Activated naive CD4-positive, alpha-beta T cell treated with anti-CD3 and anti-CD28 coated beads, Interleukin-2, amount 10 ng/mL, durations not matched to agents 7 days and 5 days (primary cell): ENCODE data around the gene CD200R1L.
A peak's percentile ranks its signal among the peaks of the same experiment; 100 is the strongest.

Experiments
- CTCF ChIA-PET: fragments of 350-600 bp; sonication (Branson Sonifier 250); formaldehyde crosslinking; loops from one replicate; lab custom pipeline; 2021; ENCODE audit warnings: antibody characterized with exemption; lab: Charles Lee
- DNase-seq: peaks from one replicate; pipeline ENCODE4 v3.0.0-alpha.2; 2020
- H3K27ac Mint-ChIP-seq: one replicate; pipeline ENCODE4 v1.8.0; 2021; ENCODE audit warnings: mild to moderate bottlenecking, moderate library complexity, mixed read lengths
- H3K27me3 Mint-ChIP-seq: one replicate; pipeline ENCODE4 v1.8.0; 2021; ENCODE audit warnings: mild to moderate bottlenecking, mixed read lengths
- H3K36me3 Mint-ChIP-seq: one replicate; pipeline ENCODE4 v1.8.0; 2021; ENCODE audit warnings: mixed read lengths
- H3K4me1 Mint-ChIP-seq: one replicate; pipeline ENCODE4 v1.8.0; 2021; ENCODE audit warnings: mixed read lengths
- H3K4me3 Mint-ChIP-seq: one replicate; pipeline ENCODE4 v1.8.0; 2021; ENCODE audit warnings: mild to moderate bottlenecking, moderate library complexity, mixed read lengths
- H3K9me3 Mint-ChIP-seq: one replicate; pipeline ENCODE4 v1.8.0; 2021; ENCODE audit warnings: mixed read lengths

The CD200R1L gene

DNA sequence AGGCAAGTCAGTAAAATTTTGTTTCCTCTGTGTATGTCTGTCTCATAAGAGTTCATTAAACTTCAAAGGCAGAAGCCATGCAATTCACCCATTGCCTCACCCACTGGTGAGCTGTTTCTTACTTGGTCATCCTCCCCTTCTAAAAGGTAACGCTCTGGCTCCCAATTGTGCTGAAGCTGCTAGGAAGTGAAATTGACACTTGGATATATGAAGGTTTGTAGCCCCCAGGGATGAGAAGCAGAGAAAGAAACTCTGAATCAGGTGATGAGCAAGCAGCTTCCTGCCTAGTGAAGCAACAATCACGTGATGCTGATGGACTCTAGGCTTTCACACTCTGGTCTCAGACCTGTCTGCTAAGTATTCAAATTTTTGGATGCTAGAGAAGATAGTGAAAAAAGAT lies 70.7 kb downstream of the CD200R1L start:
- no peaks in the 10 kb centered on the region for H3K36me3 Mint-ChIP-seq
- peaks cover 9% of the 10 kb centered on the region for H3K4me1 Mint-ChIP-seq
- H3K27me3 Mint-ChIP-seq = peaks cover 16% of the 10 kb centered on the region
- no peaks in the 10 kb centered on the region for H3K9me3 Mint-ChIP-seq
- CTCF ChIA-PET = interaction anchor here (1.6 kb wide), 1 partner anchor 194 kb away, joined by 4 read pairs; no protein-coding TSS in a partner anchor
- no peak for DNase-seq
- H3K4me3 Mint-ChIP-seq = no peak overlapping the region
- H3K27ac Mint-ChIP-seq = no peak overlapping the region

DNA sequence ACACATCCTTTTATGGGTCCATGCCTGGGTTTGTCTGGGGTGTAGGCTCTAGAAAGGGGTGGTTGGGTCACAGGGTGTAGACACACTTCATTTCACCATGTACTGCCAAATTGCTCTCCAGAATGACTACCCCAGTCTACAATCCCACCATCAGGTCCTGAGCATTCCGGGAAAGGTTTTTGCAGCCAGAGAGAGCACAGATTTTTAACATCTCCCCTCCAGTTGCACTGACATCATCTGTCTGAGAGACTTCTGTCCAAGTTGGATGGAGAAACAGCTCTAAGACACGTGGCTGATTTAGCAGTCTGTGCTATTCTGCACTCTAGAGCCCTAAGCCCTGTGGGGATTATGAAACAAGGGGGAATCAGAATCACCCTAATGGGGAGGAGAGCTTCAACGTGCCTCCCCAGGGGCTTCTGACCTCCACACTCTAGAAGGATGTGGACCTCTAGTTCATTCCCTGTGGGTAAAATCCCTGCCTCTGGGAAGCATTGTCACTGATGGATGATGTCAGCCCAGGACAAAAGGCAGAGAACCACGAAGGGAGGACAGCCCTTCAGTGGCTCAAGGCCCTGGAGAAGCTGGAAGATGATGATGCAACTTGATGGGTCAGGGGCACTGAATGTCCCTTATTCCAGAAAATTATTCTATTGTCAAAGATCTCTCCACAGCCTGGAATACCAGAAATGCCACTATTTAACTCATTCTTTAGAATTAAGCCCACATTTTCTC lies 71.5 kb downstream of the CD200R1L start:
- Mint-ChIP-seq H3K36me3 (no peaks in the 10 kb centered on the region), H3K4me3 (no peak overlapping the region), H3K4me1 (peaks cover 11% of the 10 kb centered on the region), H3K27me3 (peaks cover 13% of the 10 kb centered on the region), H3K27ac (no peak overlapping the region), H3K9me3 (no peaks in the 10 kb centered on the region)
- no peak for DNase-seq
- CTCF ChIA-PET = interaction anchor here (1.6 kb wide), 1 partner anchor 193 kb away, joined by 4 read pairs; no protein-coding TSS in a partner anchor

DNA sequence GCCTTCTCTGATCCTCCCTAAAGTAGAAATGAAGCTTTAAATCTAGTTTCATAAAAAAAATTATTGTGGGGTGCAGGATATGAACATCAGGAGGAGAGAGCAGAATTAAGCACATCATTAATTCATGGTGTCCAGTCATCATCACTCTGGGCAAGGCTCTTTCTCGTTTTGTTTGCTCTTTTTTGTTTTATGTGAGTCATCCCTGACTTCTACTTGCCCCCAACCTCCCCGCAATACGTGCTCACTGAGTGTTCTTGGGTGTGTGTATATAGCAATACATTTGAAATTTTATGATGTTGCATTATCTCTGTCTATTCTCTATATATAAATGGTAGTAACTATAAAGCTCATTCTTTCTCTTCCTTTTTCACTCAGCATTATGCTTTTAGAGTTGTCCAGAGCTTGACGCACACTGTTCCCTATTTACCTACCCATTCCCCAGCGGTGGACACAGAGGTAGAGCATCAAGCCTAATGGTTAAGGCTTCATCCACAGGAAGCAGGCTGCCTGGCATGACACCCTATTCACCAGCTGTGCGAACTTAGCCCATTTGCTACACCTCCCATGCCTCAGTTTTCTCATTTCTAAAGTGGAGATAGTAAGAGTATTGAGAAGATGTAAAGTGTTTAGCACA lies 72.3 kb downstream of the CD200R1L start:
- Mint-ChIP-seq H3K36me3 (no peaks in the 10 kb centered on the region), H3K27ac (no peak overlapping the region), H3K4me1 (peaks cover 18% of the 10 kb centered on the region), H3K27me3 (peaks cover 13% of the 10 kb centered on the region), H3K4me3 (no peak overlapping the region), H3K9me3 (no peaks in the 10 kb centered on the region)
- DNase-seq = no peak
- CTCF ChIA-PET = interaction anchor here (0.8 to 1.1 kb wide), 2 partner anchors 192 to 807 kb away, joined by 3 read pairs; no protein-coding TSS in a partner anchor

DNA sequence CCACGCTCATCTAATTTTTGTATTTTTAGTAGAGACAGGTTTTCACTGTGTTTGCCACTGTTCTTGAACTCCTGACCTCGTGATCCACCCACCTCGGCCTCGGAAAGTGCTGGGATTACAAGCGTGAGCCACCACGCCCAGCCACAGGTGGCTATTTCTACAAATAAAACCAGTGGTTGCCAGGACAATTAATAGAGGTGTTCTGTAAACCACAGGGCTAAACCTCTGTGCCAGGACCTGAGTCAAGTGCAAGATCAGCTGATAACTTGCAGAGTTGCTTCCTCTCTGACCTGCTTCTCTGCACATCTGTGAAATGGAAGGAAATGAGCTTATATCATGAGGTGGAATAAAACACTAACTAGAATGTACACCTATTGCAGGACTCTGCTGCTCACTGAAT lies 72.8 kb downstream of the CD200R1L start:
- CTCF ChIA-PET = interaction anchor here (0.8 to 1.1 kb wide), 2 partner anchors 192 to 806 kb away, joined by 3 read pairs; no protein-coding TSS in a partner anchor
- Mint-ChIP-seq H3K4me3 (no peak overlapping the region), H3K27me3 (peaks cover 13% of the 10 kb centered on the region), H3K4me1 (peaks cover 18% of the 10 kb centered on the region), H3K36me3 (no peaks in the 10 kb centered on the region), H3K9me3 (peaks cover 2% of the 10 kb centered on the region), H3K27ac (peak overlapping the region; percentile 35)
- DNase-seq = no peak

DNA sequence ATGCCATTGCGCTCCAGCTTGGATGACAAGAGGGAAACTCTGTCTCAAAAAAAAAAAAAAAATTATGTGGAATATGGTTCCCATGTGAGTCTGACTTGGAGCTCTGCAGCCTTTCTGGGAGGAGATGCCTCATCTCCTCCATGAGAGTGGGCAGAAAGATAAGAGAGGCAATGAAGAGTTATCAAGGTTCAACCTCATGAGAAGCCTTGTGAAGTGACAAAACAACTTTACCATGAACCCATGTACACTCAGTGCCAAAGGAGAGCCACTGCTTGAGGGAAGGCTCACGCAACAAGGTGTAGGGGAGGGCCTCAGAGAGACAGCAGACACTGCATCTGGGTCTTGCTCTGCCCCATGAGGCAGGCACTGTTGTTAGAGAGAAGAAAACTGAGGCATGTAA lies 75.7 kb downstream of the CD200R1L start:
- Mint-ChIP-seq H3K9me3 (peaks cover 2% of the 10 kb centered on the region), H3K36me3 (no peaks in the 10 kb centered on the region), H3K4me3 (no peak overlapping the region), H3K27ac (no peak overlapping the region), H3K4me1 (peaks cover 17% of the 10 kb centered on the region), H3K27me3 (peaks cover 4% of the 10 kb centered on the region)
- CTCF ChIA-PET = no interaction called here
- no peak for DNase-seq

DNA sequence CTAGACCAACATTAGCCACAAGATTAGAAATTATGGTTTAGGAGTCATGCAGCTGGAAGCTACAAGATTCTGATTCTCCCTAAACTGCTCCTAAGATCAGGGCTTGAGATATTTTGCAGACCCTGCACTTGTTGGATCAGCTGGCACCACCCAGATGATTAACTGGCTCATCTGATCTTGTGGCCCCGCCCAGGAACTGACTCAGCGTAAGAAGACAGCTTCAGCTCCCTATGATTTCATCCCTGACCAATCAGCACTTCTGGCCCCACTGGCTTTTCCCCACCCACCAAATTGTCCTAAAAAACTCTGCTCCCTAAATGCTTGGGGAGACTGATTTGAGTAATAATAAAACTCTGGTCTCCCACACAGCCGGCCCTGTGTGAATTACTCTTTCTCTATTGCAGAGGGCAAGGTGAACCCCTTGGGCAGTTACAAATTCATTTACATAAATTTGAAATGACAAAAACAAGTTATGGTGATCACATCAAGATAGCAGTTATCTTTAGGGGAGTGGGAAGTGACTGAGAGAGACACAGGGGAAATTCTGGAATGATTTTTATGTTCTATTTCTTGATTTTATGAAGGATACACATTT lies 76.5 kb downstream of the CD200R1L start:
- H3K27ac Mint-ChIP-seq = peak overlapping the region; percentile 46
- DNase-seq = peak; percentile 26
- H3K27me3 Mint-ChIP-seq = peaks cover 4% of the 10 kb centered on the region
- CTCF ChIA-PET = no interaction called here
- H3K4me3 Mint-ChIP-seq = no peak overlapping the region
- H3K4me1 Mint-ChIP-seq = peaks cover 16% of the 10 kb centered on the region
- no peaks in the 10 kb centered on the region for H3K36me3 Mint-ChIP-seq
- peaks cover 2% of the 10 kb centered on the region for H3K9me3 Mint-ChIP-seq

DNA sequence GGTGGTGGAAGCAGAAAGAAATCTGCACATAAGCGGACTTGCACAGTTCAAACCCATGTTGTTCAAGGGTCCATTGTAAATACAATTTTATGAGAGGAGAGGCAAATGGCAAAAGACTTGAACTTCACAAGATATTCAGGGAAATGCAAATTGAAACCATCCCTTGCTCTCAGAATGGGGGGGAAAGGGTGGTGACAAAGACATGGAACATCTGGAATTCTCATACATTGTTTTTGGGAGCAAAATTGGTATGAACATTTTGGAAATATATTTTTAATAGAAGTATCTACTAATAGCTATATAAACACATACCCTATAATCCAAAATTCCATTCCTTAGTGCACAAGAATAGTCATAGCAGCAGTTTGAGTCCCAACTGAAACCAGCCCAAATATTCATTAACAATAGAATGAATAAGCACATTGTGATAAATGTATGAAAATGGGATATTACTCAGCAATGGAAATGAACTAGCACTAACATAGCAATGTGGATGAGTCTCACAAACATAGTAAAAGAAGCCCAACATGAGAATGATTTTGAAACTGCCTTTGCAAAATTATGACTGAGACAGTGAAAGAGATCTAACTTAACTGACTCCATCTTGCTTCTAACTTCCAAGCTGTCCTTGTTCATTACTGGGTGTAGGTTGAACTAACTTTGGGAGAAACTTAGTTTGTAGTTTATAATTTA lies 77.2 kb downstream of the CD200R1L start:
- CTCF ChIA-PET = no interaction called here
- Mint-ChIP-seq H3K27me3 (peaks cover 4% of the 10 kb centered on the region), H3K27ac (no peak overlapping the region)

DNA sequence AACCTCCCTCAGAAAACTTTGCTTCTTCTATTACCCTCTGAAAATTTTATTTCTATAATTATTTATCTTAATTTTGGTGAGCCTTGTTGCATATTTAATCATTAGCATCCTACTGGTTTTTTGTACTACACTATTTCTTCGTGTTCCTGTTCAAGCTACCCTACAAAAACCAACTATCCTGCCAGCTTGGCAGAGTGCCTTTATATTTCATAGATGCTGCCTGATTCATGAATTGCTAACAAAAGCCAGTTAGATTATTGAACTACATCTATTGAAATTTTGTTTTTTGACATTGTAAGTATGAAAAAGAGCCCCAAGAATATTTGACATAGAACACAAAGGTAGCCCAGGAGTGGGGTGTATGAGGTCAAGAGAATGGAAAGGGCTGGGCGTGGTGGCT lies 78.9 kb downstream of the CD200R1L start:
- CTCF ChIA-PET = no interaction called here
- no peak for DNase-seq
- Mint-ChIP-seq H3K27ac (no peak overlapping the region), H3K9me3 (peaks cover 2% of the 10 kb centered on the region), H3K36me3 (no peaks in the 10 kb centered on the region), H3K4me1 (peaks cover 9% of the 10 kb centered on the region), H3K27me3 (peaks cover 4% of the 10 kb centered on the region), H3K4me3 (no peak overlapping the region)

More for the DNA sequence above, 77.2 kb downstream of the CD200R1L start:
- H3K36me3 Mint-ChIP-seq = no peaks in the 10 kb centered on the region
- H3K4me1 Mint-ChIP-seq = peaks cover 16% of the 10 kb centered on the region
- H3K4me3 Mint-ChIP-seq = no peak overlapping the region
- H3K9me3 Mint-ChIP-seq = peaks cover 2% of the 10 kb centered on the region
- no peak for DNase-seq

DNA sequence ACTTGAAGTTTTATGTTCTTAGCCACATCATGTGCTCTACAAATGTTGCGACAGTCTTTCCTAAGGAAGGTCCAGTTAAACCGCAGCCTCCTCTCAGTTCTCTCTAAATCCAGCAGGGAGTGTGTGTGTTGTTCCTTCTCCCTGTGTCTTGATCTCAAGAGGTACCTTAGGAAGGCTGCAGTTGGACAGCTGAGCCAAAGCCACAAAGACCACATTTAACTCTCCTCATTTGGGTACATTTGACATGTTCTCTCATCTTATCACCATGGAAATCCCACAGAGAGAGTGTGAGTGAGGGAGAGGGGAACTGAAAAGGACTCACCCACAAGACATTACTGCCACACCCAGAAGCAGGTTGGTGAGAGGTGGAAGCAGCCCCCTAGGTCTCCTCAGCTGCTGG lies 79.5 kb downstream of the CD200R1L start:
- CTCF ChIA-PET = no interaction called here
- no peak overlapping the region for H3K4me3 Mint-ChIP-seq
- H3K36me3 Mint-ChIP-seq = no peaks in the 10 kb centered on the region
- H3K27me3 Mint-ChIP-seq = peaks cover 4% of the 10 kb centered on the region
- peaks cover 2% of the 10 kb centered on the region for H3K9me3 Mint-ChIP-seq
- DNase-seq = no peak
- H3K4me1 Mint-ChIP-seq = peaks cover 9% of the 10 kb centered on the region
- no peak overlapping the region for H3K27ac Mint-ChIP-seq
